ENCODE results near the gene SLC2A4RG.
A peak's percentile ranks its signal among the peaks of the same experiment; 100 is the strongest.
"Not testable (repeated sequence)": the region's sequence is repeated elsewhere in the genome, so short reads cannot be mapped to it uniquely, and the experiment has no call there.

The SLC2A4RG gene

GRCh38 chr20:63754008-63754407 lies 14.4 kb downstream of the SLC2A4RG start:
- no peak for DNase-seq (ENCODE audit: low spot score)

DNA sequence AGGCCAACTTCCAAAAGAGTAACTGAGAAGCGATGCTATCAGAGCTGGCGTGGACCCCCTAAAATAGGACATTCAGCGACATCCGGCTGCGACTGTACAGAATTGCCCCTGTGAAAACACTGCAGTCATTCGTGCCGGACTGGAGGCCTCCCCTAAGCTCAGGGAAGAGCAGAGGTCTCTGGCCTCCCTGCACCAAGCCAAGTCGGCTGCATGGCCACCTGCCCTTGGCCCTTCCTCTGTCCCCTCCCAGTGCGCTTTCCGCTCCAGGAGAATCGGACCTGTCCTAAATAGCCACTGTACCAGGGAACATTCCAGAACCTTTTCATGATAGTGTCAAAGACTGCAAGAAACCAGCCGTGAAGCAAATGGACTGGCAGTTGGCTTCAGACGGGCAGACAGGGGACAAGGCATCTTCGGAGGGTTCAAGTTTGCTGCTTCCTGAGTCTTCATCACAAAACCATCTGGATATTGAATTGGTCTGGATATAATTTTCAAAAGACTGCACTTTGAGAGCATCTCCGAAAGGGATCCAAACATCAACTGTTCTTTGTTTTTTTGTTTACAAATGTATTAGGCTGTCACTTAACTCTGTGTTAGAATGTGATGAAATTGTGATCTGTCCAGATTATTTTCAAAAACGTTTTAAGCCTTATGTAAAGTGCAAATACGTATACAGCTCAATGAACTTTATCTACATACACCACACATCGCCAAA lies 16.5 kb downstream of the SLC2A4RG start:
- no peak for DNase-seq (ENCODE audit: low spot score)

GRCh38 chr20:63756648-63756991 lies 17.0 kb downstream of the SLC2A4RG start:
- no peak for DNase-seq (ENCODE audit: low spot score)

DNA sequence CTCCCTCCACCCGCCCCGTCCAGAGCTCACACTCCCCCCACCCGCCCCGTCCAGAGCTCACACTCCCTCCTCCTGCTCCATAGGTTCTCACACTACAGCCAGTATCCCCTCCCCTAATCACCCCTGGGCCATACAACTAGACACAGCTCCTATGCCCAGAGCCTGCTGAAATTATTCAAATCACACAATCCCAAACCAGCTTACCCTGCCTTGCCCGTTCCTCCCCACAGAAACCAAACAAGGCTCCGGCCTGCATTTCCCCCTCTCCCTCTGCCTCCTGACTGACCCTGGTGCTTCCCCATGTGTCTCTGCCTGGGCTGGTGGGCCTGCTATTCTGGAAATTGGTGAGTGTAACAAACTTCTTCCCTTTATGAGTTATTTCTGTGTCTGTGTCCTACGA lies 18.6 kb downstream of the SLC2A4RG start:
- no peak for DNase-seq (ENCODE audit: low spot score)

DNA sequence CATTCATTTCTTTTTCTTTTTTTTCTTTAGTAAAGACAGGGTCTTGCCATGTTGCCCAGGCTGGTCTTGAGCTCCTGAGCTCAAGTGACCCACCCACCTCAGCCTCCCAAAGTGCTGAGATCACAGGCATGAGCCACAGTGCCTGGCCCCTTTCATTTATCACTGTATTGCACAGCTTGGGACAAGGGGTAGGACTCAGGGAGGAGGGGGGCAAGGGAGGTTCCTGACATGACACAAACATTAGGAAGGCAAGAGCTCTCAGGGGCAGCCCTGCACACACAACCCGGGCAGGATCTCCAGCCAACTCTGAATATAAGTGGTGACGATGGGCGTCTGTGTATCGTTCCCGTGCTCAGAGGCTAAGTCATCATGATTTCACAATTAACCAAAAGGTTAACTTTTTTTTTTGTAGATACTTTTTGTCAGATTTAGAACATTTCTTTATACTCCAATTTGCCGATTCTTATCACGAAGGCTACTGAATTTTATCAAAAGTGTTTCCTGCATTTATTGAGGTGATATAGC lies 19.9 kb downstream of the SLC2A4RG start:
- no peak for DNase-seq (ENCODE audit: low spot score)

DNA sequence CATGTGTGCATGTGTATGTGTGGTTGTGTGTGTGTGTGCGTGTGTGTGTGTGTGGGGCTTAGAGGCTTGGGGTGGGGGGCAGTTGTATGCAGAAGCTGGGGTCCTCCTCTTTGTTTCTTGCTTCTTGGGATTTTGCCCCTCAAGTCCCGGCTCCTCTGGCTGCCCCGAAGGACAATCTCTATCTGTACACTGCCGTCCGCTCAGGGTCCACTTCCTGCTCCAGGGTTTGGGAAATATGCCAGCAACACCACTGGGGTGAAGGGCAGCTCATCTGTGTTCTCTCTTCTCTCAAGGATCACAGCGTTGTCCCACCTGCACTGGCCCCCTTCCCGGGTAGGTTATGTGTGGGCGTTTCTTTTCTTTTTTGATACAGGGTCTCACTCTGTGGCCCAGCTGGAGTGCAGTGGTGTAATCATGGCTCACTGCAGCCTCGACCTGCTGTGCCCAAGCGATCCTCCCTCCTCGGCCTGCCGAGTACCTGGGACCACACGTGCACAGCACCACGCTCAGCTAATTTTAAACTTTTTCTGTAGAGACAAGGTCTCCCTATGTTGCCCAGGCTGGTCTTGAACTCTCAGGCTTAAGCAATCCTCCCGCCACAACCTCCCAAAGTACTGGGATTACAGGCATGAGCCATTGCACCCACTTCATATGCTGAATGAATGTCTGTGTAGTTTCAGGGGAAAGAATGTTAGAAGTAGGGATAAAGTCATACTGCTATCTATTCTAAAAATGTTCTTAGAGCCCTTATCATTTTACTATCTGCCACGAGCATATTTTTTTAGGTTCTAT lies 25.7 kb downstream of the SLC2A4RG start:
- no peak for DNase-seq (ENCODE audit: low spot score)

DNA sequence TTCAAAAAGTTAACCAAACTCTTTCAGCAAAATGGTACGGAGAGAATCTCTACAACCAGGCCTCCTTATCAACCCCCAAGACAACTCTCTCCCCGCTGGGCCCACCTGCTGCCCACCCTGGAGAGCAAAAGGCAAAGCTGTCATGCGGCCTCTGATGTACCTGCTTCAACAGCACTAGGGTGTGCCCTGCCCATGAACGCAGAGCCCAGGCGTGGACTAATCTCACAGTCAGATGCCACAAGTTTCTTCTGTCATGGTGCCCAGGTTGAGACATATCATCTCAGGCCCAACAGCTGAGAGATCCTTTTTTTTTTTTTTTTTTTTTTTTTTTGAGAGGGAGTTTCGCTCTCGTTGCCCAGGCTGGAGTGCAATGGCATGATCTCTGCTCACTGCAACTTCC lies 26.3 kb downstream of the SLC2A4RG start:
- no peak for DNase-seq (ENCODE audit: low spot score)

GRCh38 chr20:63766695-63767426 lies 27.3 kb downstream of the SLC2A4RG start:
- no peak for DNase-seq (ENCODE audit: low spot score)

DNA sequence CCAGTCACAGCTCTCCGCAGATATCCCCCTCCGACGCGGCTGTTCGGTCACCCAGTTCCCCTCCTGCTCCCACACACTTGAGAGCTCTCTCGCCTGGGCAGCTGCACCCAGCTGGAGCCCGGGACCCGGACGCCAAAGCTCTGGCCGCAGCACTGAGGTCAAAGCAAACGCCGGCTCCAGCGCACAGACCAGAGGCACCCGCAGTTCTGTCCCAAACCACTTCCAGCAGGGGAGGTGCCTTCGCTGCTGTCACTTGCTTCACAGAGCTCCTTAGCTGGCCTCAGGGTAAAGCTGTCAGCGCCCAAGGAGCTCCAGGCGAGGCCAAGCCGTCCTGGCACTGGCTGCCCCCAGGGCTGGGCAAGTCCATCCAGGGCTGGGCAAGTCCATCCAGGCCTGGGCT lies 27.9 kb downstream of the SLC2A4RG start:
- DNase-seq (ENCODE audit: low spot score), result no peak

- no peak for DNase-seq (ENCODE audit: low spot score)
These were observed 28.3 kb downstream of the SLC2A4RG start for GRCh38 chr20:63767886-63768285.

DNA sequence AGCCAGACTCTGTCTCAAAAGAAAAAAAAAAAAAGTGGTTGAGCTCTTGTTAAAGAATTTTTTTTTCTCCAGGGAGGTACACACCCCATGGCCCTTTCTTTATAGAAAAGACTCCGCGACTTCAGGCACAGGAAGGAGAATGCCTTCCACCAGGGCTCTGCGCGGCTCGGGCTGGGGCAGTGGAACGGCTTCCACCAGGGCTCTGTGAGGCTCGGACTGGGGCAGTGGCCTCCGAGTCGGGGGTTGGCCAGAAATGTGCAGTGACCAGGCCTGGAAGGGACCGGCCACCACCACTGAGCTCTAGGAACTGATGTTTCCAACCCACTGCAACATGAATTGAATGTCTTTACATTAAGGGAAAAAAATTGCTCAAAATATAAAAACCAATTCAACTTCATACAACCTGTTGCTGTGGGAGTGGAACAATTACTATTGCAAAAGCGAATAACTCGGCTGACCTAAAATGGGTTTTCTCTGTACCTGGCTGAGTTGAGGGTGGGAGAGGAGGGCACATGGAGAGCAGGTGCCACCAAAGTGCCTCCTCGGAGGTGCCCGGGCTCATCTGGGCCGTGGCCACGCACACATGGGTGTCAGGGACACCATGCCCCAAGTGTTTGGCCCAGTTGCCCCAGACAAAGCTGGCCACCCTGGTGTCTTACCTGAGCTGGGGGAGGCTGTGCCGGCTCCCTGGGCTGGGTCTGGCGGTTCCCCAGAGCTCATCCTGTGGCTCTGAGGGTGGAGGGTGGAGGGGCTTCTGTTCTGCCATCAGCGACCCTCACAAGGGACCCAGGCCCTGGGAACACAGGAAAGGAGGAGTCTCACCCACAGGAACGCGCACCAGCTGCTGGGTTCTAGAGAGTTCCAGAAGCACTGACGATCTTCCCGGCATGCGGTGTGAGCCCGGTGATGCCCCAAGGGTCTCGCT lies 29.3 kb downstream of the SLC2A4RG start:
- no peak for DNase-seq (ENCODE audit: low spot score)

- DNase-seq (ENCODE audit: low spot score), result no peak
These were observed 30.4 kb downstream of the SLC2A4RG start for GRCh38 chr20:63769891-63770474.

DNA sequence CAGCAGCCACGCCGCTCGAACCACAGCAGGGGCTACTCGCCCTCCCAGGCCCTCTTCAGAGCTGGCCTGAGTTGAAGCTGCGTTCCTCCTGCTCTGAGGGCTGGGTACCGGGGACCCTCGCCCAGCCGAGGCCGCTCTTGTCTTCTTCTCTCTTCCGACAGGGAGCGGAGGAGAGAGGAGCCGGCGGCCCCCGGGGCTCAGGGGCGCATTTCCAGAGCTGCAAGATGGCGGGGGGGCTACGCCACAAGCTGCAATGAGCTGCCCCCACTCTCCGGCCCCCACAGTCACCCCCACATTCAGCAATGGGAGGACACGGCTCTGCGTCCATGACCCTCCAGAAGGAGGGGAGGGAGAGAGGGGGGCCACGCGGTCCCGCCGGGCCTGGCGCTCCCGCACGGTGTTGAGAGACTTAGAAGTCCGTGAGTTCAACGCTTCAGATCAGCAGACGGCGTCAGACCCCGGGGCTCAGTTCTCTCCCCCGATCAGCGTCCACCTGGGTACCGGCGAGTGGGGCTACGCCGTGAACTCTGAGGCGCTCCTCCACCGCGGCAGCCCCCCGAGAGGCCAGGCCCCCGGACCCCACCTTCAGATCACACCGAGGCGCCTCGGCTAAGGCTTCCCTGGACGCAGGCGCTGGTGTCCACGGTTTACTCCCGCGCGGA lies 31.6 kb downstream of the SLC2A4RG start:
- DNase-seq (ENCODE audit: low spot score), result no peak

GRCh38 chr20:63772781-63773518 lies 33.4 kb downstream of the SLC2A4RG start:
- DNase-seq (ENCODE audit: low spot score), result no peak

GRCh38 chr20:63773571-63774241 lies 34.1 kb downstream of the SLC2A4RG start:
- DNase-seq (ENCODE audit: low spot score), result no peak

DNA sequence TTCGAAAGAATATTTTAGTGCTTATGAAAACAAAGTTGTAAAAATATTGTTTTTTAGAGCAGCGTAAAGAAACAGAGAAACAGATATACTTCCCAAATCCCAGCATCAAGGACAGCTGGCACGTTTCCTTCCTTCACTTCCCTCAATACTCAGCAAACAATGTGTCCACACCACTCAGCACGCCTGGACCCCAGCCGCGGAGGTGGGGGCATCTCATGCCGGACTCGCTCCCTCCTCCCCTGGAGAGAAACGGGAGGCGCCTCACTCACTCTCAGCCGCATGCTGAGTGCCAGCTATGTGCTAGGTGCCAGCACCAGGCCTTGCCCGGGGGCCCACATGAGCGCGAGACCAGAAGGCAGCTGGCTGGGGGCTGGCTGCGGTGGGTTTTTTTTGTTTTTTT lies 34.7 kb downstream of the SLC2A4RG start:
- peak; percentile 66 for DNase-seq (ENCODE audit: low spot score)

GRCh38 chr20:63775096-63775978 lies 35.8 kb downstream of the SLC2A4RG start:
- peak; percentile 87 for DNase-seq (ENCODE audit: low spot score)

DNA sequence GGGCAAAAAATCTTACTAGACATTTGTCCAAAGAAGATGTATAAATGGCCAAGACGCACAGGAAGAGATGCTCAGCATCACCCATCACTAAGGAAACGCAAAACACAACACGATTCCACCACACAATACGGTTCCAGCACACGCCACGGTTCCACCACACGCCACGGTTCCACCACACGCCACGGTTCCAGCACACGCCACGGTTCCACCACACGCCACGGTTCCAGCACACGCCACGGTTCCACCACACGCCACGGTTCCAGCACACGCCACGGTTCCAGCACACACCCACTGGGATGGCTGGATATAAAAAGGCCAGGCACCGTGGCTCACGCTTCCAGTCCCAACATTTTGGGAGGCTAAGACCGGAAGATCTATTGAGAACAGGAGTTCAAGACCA lies 37.3 kb downstream of the SLC2A4RG start:
- DNase-seq (ENCODE audit: low spot score), result not testable (repeated sequence)

Data from GM03348 (cell line).